GM12878 (cell line): Measurements from ENCODE around the gene CCDC141. TPM values are rescaled to one million over a fixed set of nuclear protein-coding genes. Genes with fewer than 3 reads are reported as not detected.

Source experiments
- ATAC-seq: fragments of 200-7000 bp; cut with Tn5 transposase; 3 replicates; pipeline ENCODE4 v1.9.1; 2020; ENCODE audit warnings: mild to moderate bottlenecking, moderate library complexity
- BruUV-seq: library from RNA; stranded (reverse); fragments of 400-500 nt; replicated peaks from 2 replicates; lab custom pipeline; 2021; lab: Mats Ljungman, UMichigan
- CTCF ChIA-PET: fragments of 300-600 bp; sonication (Branson Sonifier 250); formaldehyde crosslinking; extraction: SDS; loops from one replicate; lab custom pipeline; 2021; ENCODE audit warnings: inconsistent platforms; lab: Yijun Ruan, JAX
- POLR2A ChIA-PET: fragments of 350-600 bp; formaldehyde crosslinking; extraction: SDS; loops from one replicate; lab custom pipeline; 2021; ENCODE audit warnings: inconsistent platforms; lab: Charles Lee
- RAD21 ChIA-PET: fragments of 300-600 bp; sonication (Branson Sonifier 250); formaldehyde crosslinking; loops from one replicate; lab custom pipeline; 2023; ENCODE audit warnings: antibody characterized with exemption; ENCODE audit not compliant: unreplicated experiment; lab: Charles Lee
- SMC1A ChIA-PET: fragments of 300-600 bp; sonication (Branson Sonifier 250); formaldehyde crosslinking; loops from one replicate; lab custom pipeline; 2023; ENCODE audit not compliant: unreplicated experiment, uncharacterized antibody; lab: Charles Lee
- DNase-seq: peaks from one replicate; pipeline ENCODE4 v3.0.0-alpha.2; 2011; ENCODE audit warnings: low read depth, low spot score
- FAIRE-seq: peaks from 3 replicates; lab custom pipeline; 2011; peaks lifted over from hg19 to GRCh38; lab: Jason Lieb, UNC
- H2AFZ ChIP-seq: 2 replicates; pipeline ENCODE4 v1.6.0; 2011; ENCODE audit warnings: low read depth, low read length, control low read depth; ENCODE audit not compliant: control insufficient read depth
- H3K27ac ChIP-seq: 2 replicates; pipeline ENCODE4 v1.5.1; 2011; ENCODE audit warnings: control low read depth; ENCODE audit not compliant: control insufficient read depth, insufficient read depth
- H3K27me3 ChIP-seq, 2 experiments: replicated peaks in 1 of 2; 2 replicates each; pipeline versions ENCODE4 v1.6.0 to v1.6.1; 2011; ENCODE audit warnings: low read length in 1 of 2; ENCODE audit not compliant: control insufficient read depth in 2 of 2, insufficient read depth in 2 of 2
- H3K36me3 ChIP-seq, 2 experiments: 2 replicates each; pipeline ENCODE4 v1.5.1; 2011; ENCODE audit warnings: low read length in 1 of 2; ENCODE audit not compliant: control insufficient read depth in 2 of 2, insufficient read depth in 2 of 2
- H3K4me1 ChIP-seq: 2 replicates; pipeline ENCODE4 v1.6.1; 2011; ENCODE audit warnings: mild to moderate bottlenecking, low read length, moderate library complexity, mixed read lengths; ENCODE audit not compliant: control insufficient read depth, insufficient read depth
- H3K4me2 ChIP-seq: 2 replicates; pipeline ENCODE4 v1.6.0; 2011; ENCODE audit warnings: control low read depth; ENCODE audit not compliant: control insufficient read depth, insufficient read depth
- H3K4me3 ChIP-seq: fragments of 200-600 bp; sonication (generic); 2 replicates; pipeline ENCODE4 v1.5.1; 2016
- H3K79me2 ChIP-seq: 2 replicates; pipeline ENCODE4 v1.6.0; 2011; ENCODE audit warnings: low read length; ENCODE audit not compliant: control insufficient read depth, insufficient read depth
- H3K9ac ChIP-seq: 2 replicates; pipeline ENCODE4 v1.8.0; 2011; ENCODE audit warnings: low read length, control low read depth, mixed read lengths; ENCODE audit not compliant: control insufficient read depth, insufficient read depth
- H3K9me3 ChIP-seq: replicated peaks from 3 replicates; pipeline ENCODE4 v1.5.1; 2011; ENCODE audit warnings: mild to moderate bottlenecking, low read length; ENCODE audit not compliant: control insufficient read depth, insufficient read depth
- H4K20me1 ChIP-seq: 2 replicates; pipeline ENCODE4 v1.6.0; 2011; ENCODE audit not compliant: control insufficient read depth, insufficient read depth
- CHD4 ChIP-seq: fragments of 200-600 bp; sonication (generic); IDR thresholded peaks from 2 replicates; pipeline ENCODE4 v1.6.1; 2016; ENCODE audit warnings: mild to moderate bottlenecking
- CREM ChIP-seq: IDR thresholded peaks from 2 replicates; pipeline ENCODE4 v1.6.1; 2014; ENCODE audit warnings: antibody characterized with exemption, low read depth
- ELK1 ChIP-seq: IDR thresholded peaks from 2 replicates; pipeline ENCODE4 v1.6.1; 2012; ENCODE audit warnings: low read depth, low read length, improper control_type of control experiment
- FOS ChIP-seq: IDR thresholded peaks from 3 replicates; pipeline ENCODE4 v1.6.1; 2011; ENCODE audit warnings: borderline replicate concordance; ENCODE audit not compliant: insufficient read length; ENCODE audit errors: extremely low read depth
- LARP7 ChIP-seq: fragments of 450-650 bp; IDR thresholded peaks from 2 replicates; pipeline ENCODE4 v1.6.1; 2017; ENCODE audit warnings: mild to moderate bottlenecking
- PKNOX1 ChIP-seq: fragments of 450-650 bp; IDR thresholded peaks from 2 replicates; pipeline ENCODE4 v1.6.1; 2016; ENCODE audit warnings: mild to moderate bottlenecking
- POU2F2 ChIP-seq: IDR thresholded peaks from 3 replicates; pipeline ENCODE4 v1.6.1; 2011; ENCODE audit warnings: low read depth, mild to moderate bottlenecking, low read length, borderline replicate concordance
- REST ChIP-seq: IDR thresholded peaks from 2 replicates; pipeline ENCODE4 v1.6.1; 2012; ENCODE audit warnings: mild to moderate bottlenecking, low read depth, low read length
- ZBTB4 ChIP-seq: fragments of 450-650 bp; formaldehyde crosslinking; IDR thresholded peaks from 2 replicates; pipeline ENCODE4 v1.4.0; 2022; ENCODE audit warnings: mild to moderate bottlenecking, moderate library complexity
- WGBS: methylation state at CpG from one replicate; pipeline ENCODE4 v1.1.6; 2016; ENCODE audit warnings: low lambda C conversion rate; ENCODE audit not compliant: insufficient replicate concordance, insufficient coverage; ENCODE audit errors: missing lambda C conversion rate; 5-methylcytosine and 5-hydroxymethylcytosine counted together
- in situ Hi-C: fragments of 300-500 bp; cut with MboI; formaldehyde crosslinking; loops from 9 replicates; pipeline ENCODE4 v1.14.3; 2018; ENCODE audit warnings: mixed read lengths
- intact Hi-C: fragments of 100-400 bp; cut with micrococcal nuclease; formaldehyde crosslinking; loops from one replicate; pipeline ENCODE4 v1.14.2; 2022; ENCODE audit not compliant: unreplicated experiment
- polyA plus RNA-seq, 11 experiments: library from polyadenylated mRNA; depleted of rRNA in 4 of 11; unstranded in 6 of 11; stranded (reverse) in 5 of 11; fragments of >200 nt; fragmentation: Nextera tagmentation in 4 of 11; fragmentation: Illumina TruSeq in 1 of 11; extraction: Ambion mirVana in 4 of 11; extraction: Trizol in 1 of 11; gene quantifications; 1 replicate in 1 of 11; 2 replicates in 10 of 11; pipeline versions ENCODE4 v1.2.1 to v1.2.3, GENCODE V29; 2011 to 2016; ENCODE audit warnings: inconsistent platforms in 2 of 11, missing spikeins in 2 of 11, low read depth in 1 of 11
- total RNA-seq, 4 experiments: library from RNA; depleted of rRNA in 3 of 4; stranded (reverse); fragments of >200 nt in 3 of 4; fragmentation: Illumina TruSeq in 1 of 4; extraction: Trizol in 1 of 4; gene quantifications; 2 replicates each; pipeline versions ENCODE4 v1.2.1 to v1.2.3, GENCODE V29; 2013 to 2021

The CCDC141 gene
- total and polyA plus RNA-seq, 10 of the 15 experiments (the other 5 are each of a cell fraction or from before 2014, with no cell fraction given), result 0.84 to 12.5 (median 3.6) TPM

GRCh38 chr2:178947006-178947405 is 102.9 kb downstream of the CCDC141 start:
- SMC1A ChIA-PET, result interaction anchor here (0.9 to 3.1 kb wide), 5 partner anchors 12 to 185 kb away, joined by 3 to 10 read pairs (median 3); no protein-coding TSS in a partner anchor
- RAD21 ChIA-PET, result interaction anchor here (0.9 to 1.2 kb wide), 3 partner anchors 20 to 182 kb away, joined by 3 read pairs; no protein-coding TSS in a partner anchor
- Histone ChIP-seq H3K27ac (no peak overlapping the region), H3K4me3 (no peak overlapping the region), H3K9ac (no peak overlapping the region), H2AFZ (no peak overlapping the region), H3K36me3 (no peaks in the 10 kb centered on the region), H3K27me3 (no peaks in the 10 kb centered on the region), H3K79me2 (no peaks in the 10 kb centered on the region), H3K9me3 (no peaks in the 10 kb centered on the region), H4K20me1 (no peaks in the 10 kb centered on the region), H3K4me2 (no peak overlapping the region), H3K4me1 (no peaks in the 10 kb centered on the region)
- CTCF ChIA-PET, result interaction anchor here (0.5 to 1.9 kb wide), 4 partner anchors 11 to 631 kb away, joined by 3 to 4 read pairs (median 3); no protein-coding TSS in a partner anchor
- BruUV-seq, result no TSS peak
- intact Hi-C loops, result no loop called here
- TF ChIP-seq PKNOX1 (no peak), REST (no peak), CHD4 (no peak), POU2F2 (no peak), ZBTB4 (CRISPR knock-in tag) (no peak), FOS (no peak), LARP7 (no peak), CREM (no peak), ELK1 (no peak)
- no peak for FAIRE-seq
- no peak for ATAC-seq
- in situ Hi-C loops, result no loop called here
- WGBS, result 35% methylated on average over 3 of the region's 3 CpGs
- DNase-seq, result no peak
- POLR2A ChIA-PET, result no interaction called here
